Vagina (tissue), 2 donors: Measurements from ENCODE around the gene TTLL9. TPM values are rescaled to one million over a fixed set of nuclear protein-coding genes. Genes with fewer than 3 reads are reported as not detected.

Experiments
- DNase-seq, 2 donors: peaks; one replicate each; pipeline ENCODE4 v3.0.0-alpha.2; 2017; ENCODE audit errors: extremely low spot score in 2 of 2
- H3K27ac ChIP-seq: fragments of 200-600 bp; sonication (generic); one replicate; pipeline ENCODE4 v1.5.1; 2019
- H3K27me3 ChIP-seq: fragments of 200-600 bp; sonication (generic); one replicate; pipeline ENCODE4 v1.5.1; 2019
- H3K36me3 ChIP-seq, 2 donors: fragments of 200-600 bp; sonication (generic); one replicate each; pipeline ENCODE4 v1.5.1; 2017 to 2019
- H3K4me1 ChIP-seq: fragments of 200-600 bp; sonication (generic); one replicate; pipeline ENCODE4 v1.5.1; 2019
- H3K4me3 ChIP-seq, 2 donors: fragments of 200-600 bp; sonication (generic); 1 replicate in 1 of 2; 2 replicates in 1 of 2; pipeline ENCODE4 v1.5.1; 2016 to 2019
- H3K9me3 ChIP-seq: fragments of 200-600 bp; sonication (generic); one replicate; pipeline ENCODE4 v1.5.1; 2019
- CTCF ChIP-seq, 3 experiments: fragments of 450-650 bp in 2 of 3; fragments of 200-600 bp in 1 of 3; sonication (generic) in 1 of 3; IDR thresholded peaks; one replicate each; pipeline ENCODE4 v1.5.1; 2017 to 2019; ENCODE audit warnings: antibody characterized with exemption in 3 of 3, mild to moderate bottlenecking in 2 of 3, moderate library complexity in 2 of 3
- POLR2A ChIP-seq, 2 donors: fragments of 450-650 bp; IDR thresholded peaks; one replicate each; pipeline ENCODE4 v1.6.1; 2017; ENCODE audit warnings: antibody characterized with exemption in 2 of 2, mild to moderate bottlenecking in 2 of 2, moderate library complexity in 2 of 2
- POLR2AphosphoS5 ChIP-seq, 2 donors: sonication (generic); formaldehyde crosslinking; IDR thresholded peaks; one replicate each; pipeline ENCODE4 v1.9.0; 2017; ENCODE audit warnings: antibody characterized with exemption in 2 of 2, mild to moderate bottlenecking in 2 of 2, low read depth in 1 of 2; ENCODE audit not compliant: insufficient read depth in 1 of 2
- intact Hi-C: fragments of 100-400 bp; cut with DNase I; formaldehyde crosslinking; loops from one replicate; pipeline ENCODE4 v1.15.1; 2023
- total RNA-seq: library from RNA; depleted of rRNA; stranded (reverse); fragments of >200 nt; gene quantifications from one replicate; pipeline ENCODE4 v1.2.3, GENCODE V29; 2016

The TTLL9 gene
- total RNA-seq, 1 donor from 2014 or later: not detected

- DNase-seq: no peak
- no peaks in the 10 kb centered on the region for H3K9me3 ChIP-seq
- no peak overlapping the region for H3K27ac ChIP-seq
- intact Hi-C loops: no loop called here
- H3K4me3 ChIP-seq: no peak overlapping the region
- H3K27me3 ChIP-seq: no peaks in the 10 kb centered on the region
- TF ChIP-seq POLR2AphosphoS5 (IDR thresholded peaks at IDR 0.05; ENCODE audit: insufficient read depth in 1 of 2, low read depth in 1 of 2) (no peak), CTCF (IDR thresholded peaks at IDR 0.05) (no peak), POLR2A (IDR thresholded peaks at IDR 0.05) (no peak)
- no peaks in the 10 kb centered on the region for H3K36me3 ChIP-seq
- peaks cover 21% of the 10 kb centered on the region for H3K4me1 ChIP-seq
These were observed 36.4 kb upstream of the TTLL9 start for GRCh38 chr20:31833931-31834521.

- Histone ChIP-seq H3K4me3 (no peak overlapping the region), H3K4me1 (peaks cover 21% of the 10 kb centered on the region), H3K27me3 (no peaks in the 10 kb centered on the region), H3K36me3 (no peaks in the 10 kb centered on the region), H3K9me3 (no peaks in the 10 kb centered on the region), H3K27ac (peak overlapping the region; percentile 13)
- intact Hi-C loops: loop anchor here (5.0 kb wide), 1 partner anchor 117 kb away; the partner anchor contains the start of gene PDRG1
- no peak for DNase-seq
- no peak for TF ChIP-seq CTCF (IDR thresholded peaks at IDR 0.05)
These were observed 34.9 kb upstream of the TTLL9 start for GRCh38 chr20:31835554-31835953.

GRCh38 chr20:31835977-31836852, 34.2 kb upstream of the TTLL9 start:
- peak overlapping the region; percentile 13 for H3K27ac ChIP-seq

GRCh38 chr20:31836853-31837608, 33.4 kb upstream of the TTLL9 start:
- peaks cover 33% of the 10 kb centered on the region for H3K4me1 ChIP-seq
- H3K36me3 ChIP-seq: no peaks in the 10 kb centered on the region
- no peak overlapping the region for H3K4me3 ChIP-seq
- H3K27ac ChIP-seq: peak overlapping the region; percentile 19
- no peak for DNase-seq
- H3K27me3 ChIP-seq: no peaks in the 10 kb centered on the region
- H3K9me3 ChIP-seq: no peaks in the 10 kb centered on the region
- intact Hi-C loops: loop anchor here (5.0 kb wide), 1 partner anchor 115 kb away; the partner anchor contains the start of gene PDRG1
- no peak for TF ChIP-seq CTCF (IDR thresholded peaks at IDR 0.05)
- TF ChIP-seq POLR2AphosphoS5 (IDR thresholded peaks at IDR 0.05; ENCODE audit: insufficient read depth in 1 of 2, low read depth in 1 of 2): no peak
- no peak for TF ChIP-seq POLR2A (IDR thresholded peaks at IDR 0.05)

More at GRCh38 chr20:31835977-31836852, 34.2 kb upstream of the TTLL9 start:
- DNase-seq: no peak
- Histone ChIP-seq H3K4me1 (peaks cover 25% of the 10 kb centered on the region), H3K9me3 (no peaks in the 10 kb centered on the region), H3K36me3 (no peaks in the 10 kb centered on the region), H3K4me3 (no peak overlapping the region), H3K27me3 (no peaks in the 10 kb centered on the region)
- intact Hi-C loops: loop anchor here (5.0 kb wide), 1 partner anchor 116 kb away; the partner anchor contains the start of gene PDRG1
- TF ChIP-seq POLR2A (IDR thresholded peaks at IDR 0.05): no peak
- no peak for TF ChIP-seq POLR2AphosphoS5 (IDR thresholded peaks at IDR 0.05; ENCODE audit: insufficient read depth in 1 of 2, low read depth in 1 of 2)
- no peak for TF ChIP-seq CTCF (IDR thresholded peaks at IDR 0.05)
